Retinal pigment epithelial cell (primary cell): ENCODE results near the gene ZCCHC8.
"Not testable (repeated sequence)": the region's sequence is repeated elsewhere in the genome, so short reads cannot be mapped to it uniquely, and the experiment has no call there.

Source experiments
- DNase-seq: peaks from one replicate; pipeline ENCODE4 v3.0.0-alpha.2; 2010; ENCODE audit warnings: low read depth
- H3K4me3 ChIP-seq: 2 replicates; pipeline ENCODE4 v1.5.1; 2011; ENCODE audit warnings: mild to moderate bottlenecking, low read length, control low read depth, moderate library complexity
- TF ChIP-seq, protein P1 (sequence below): conservative IDR thresholded peaks from 2 replicates; pipeline ENCODE4 v1.5.1; 2011; ENCODE audit warnings: low read depth, low read length, control low read depth, inconsistent platforms

The ZCCHC8 gene

DNA sequence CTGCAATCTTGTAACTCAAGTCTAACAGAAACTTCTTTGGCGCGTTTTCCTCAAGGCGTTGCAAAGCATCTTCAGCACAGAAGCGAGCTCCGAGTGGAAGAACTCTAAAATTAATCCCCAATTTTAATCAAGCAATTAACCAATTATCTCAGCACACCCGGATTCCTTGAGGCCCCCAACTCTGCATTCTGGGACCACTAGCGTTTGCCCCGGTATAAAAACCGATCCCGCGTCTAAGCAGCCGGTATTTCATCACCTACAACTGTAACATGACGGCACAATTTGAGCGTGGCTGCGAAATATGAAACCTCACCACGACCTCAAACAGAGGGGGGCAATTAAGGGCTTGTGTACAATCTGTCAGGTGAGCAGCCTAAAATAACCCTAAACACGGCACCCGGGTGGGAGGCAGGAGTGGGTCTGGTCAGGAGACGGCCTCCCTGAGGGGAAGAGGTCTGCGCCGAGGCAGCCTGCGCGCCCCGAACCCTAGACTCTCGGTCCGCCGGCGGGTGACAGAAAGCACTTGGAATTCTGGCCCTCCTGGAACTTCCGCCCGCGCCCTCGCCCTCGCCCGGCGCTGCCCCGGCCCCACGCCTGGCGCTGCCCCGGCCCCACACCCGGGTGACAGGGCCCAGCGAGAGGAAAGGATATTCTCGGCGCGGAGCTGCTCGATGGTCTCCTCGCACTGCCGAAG, 594 bp downstream of the ZCCHC8 start:
- H3K4me3 ChIP-seq: peak overlapping the region; percentile 92
- no peak for DNase-seq
- TF ChIP-seq, protein P1, sequence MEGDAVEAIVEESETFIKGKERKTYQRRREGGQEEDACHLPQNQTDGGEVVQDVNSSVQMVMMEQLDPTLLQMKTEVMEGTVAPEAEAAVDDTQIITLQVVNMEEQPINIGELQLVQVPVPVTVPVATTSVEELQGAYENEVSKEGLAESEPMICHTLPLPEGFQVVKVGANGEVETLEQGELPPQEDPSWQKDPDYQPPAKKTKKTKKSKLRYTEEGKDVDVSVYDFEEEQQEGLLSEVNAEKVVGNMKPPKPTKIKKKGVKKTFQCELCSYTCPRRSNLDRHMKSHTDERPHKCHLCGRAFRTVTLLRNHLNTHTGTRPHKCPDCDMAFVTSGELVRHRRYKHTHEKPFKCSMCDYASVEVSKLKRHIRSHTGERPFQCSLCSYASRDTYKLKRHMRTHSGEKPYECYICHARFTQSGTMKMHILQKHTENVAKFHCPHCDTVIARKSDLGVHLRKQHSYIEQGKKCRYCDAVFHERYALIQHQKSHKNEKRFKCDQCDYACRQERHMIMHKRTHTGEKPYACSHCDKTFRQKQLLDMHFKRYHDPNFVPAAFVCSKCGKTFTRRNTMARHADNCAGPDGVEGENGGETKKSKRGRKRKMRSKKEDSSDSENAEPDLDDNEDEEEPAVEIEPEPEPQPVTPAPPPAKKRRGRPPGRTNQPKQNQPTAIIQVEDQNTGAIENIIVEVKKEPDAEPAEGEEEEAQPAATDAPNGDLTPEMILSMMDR: no peak

DNA sequence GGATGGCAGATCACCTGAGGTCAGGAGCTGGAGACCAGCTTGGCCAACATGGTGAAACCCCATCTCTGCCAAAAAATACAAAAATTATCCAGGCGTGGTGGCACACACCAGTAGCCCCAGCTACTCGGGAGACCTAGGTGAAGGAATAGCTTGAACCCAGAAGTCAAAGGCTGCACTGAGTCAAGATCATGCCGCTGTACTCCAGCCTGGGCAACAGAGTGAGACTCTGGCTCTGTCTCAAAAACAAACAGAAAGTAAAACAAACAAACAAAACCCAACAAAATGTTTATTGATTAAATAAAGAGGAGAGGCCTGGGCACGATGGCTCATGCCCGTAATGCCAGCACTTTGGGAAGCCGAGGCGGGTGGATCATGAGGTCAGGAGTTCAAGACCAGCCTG, 5.5 kb downstream of the ZCCHC8 start:
- DNase-seq: no peak
- TF ChIP-seq, protein P1: no peak

GRCh38 chr12:122493222-122493621, 7.5 kb downstream of the ZCCHC8 start:
- not testable (repeated sequence) for H3K4me3 ChIP-seq, DNase-seq

More for the DNA sequence above, 5.5 kb downstream of the ZCCHC8 start:
- no peak overlapping the region for H3K4me3 ChIP-seq

DNA sequence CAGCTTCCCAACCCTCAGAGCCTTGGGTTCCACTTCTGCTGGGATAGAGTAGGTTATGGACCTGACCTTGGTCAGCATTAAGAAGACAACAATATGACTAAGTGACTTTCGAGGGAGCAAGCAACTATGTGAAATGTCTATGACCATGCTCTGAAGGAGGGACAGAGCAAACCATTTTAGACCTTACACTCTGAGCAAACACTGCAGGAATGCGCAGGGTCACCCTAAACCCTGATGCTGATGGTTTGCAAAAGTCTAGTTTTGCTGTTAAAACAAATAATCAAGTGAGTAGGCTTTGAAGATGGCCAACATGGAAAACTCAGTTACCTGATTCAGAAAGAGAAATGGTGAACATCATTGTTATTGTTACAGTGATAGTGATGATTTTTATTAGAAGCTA, 8.7 kb downstream of the ZCCHC8 start:
- no peak overlapping the region for H3K4me3 ChIP-seq
- TF ChIP-seq, protein P1: no peak
- DNase-seq: no peak

DNA sequence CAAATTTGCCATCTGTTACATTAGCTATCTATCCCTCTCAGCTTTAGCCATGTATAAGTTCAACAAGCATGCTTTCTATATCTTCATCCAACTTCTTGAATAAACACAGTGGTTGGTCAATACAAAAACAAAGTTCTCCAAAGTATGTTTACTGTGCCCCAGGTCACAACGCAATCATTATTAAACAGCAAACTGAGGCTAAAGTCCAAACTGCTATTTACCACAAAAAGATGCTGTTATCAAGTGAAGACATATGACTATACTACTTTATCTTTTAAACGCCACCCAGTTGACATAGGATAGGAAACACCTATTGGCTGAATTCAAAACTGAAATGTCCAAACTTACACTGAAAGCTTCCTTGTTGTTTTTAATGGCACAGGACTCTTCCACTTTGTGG, 11.7 kb downstream of the ZCCHC8 start:
- H3K4me3 ChIP-seq: no peak overlapping the region
- no peak for DNase-seq
- TF ChIP-seq, protein P1: no peak

DNA sequence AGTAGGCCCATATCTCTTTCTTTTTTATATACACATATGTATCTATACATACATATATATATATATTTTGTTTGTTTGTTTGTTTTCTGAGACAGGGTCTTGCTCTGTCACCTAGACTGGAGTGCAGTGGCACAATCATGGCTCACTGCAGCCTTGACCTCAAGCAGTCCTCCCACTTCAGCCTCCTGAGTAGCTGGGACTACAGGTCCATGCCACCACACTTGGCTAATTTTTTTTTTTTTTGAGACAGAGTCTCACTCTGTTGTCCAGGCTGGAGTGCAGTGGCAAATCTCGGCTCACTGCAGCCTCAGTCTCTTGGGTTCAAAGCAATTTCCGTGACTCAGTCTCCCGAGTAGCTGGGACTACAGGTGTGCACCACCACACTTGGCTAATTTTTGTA, 12.9 kb downstream of the ZCCHC8 start:
- not testable (repeated sequence) for H3K4me3 ChIP-seq, DNase-seq

DNA sequence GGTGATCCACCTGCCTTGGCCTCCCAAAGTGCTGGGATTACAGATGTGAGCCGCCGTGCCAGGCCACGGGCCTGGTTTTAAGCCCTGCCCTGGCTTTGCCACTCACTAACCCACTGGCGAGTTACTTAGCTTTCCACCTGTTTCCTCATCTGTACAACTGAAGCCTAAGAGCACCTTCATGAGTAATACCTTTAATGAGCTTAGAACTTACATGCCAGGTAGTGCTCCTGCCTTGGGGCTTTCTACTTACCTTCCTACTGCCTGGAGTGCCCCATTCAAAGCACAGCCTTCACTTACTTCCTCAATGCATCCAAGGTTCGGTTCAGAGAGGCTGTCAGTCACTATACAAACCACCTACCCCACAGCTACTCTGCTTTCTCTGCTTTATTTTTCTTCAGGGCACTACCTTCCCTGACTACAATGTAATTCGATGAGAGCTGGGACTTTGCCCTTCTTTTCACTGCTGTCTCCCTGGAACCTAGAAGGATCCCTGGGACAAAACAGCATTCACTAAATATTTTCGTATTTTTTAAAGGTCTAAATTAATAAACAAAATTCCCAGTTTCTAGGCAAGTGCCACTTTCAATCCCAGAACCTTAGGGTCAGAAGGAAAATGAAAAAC, 13.8 kb downstream of the ZCCHC8 start:
- no peak overlapping the region for H3K4me3 ChIP-seq
- TF ChIP-seq, protein P1: no peak
- no peak for DNase-seq

- not testable (repeated sequence) for H3K4me3 ChIP-seq, DNase-seq
Observed at GRCh38 chr12:122486360-122486759, 14.4 kb downstream of the ZCCHC8 start.

- H3K4me3 ChIP-seq, DNase-seq: not testable (repeated sequence)
Observed at GRCh38 chr12:122484385-122484784, 16.3 kb downstream of the ZCCHC8 start.
